Measurements from ENCODE around the gene FAM118A. TPM values are rescaled to one million over a fixed set of nuclear protein-coding genes. Genes with fewer than 3 reads are reported as not detected.

The FAM118A gene
- total RNA-seq, 1 donor from 2014 or later, result 49.6 TPM

GRCh38 chr22:45331486-45331885 lies 21.8 kb downstream of the FAM118A start:
- Histone ChIP-seq H3K9me3 (no peaks in the 10 kb centered on the region), H3K4me3 (no peak overlapping the region), H3K4me1 (peaks cover 17% of the 10 kb centered on the region), H3K36me3 (peaks cover 0 to 19% of the 10 kb centered on the region in 2 donors), H3K27me3 (no peaks in the 10 kb centered on the region), H3K27ac (no peak overlapping the region)
- TF ChIP-seq CTCF (IDR thresholded peaks at IDR 0.05) (no peak), POLR2AphosphoS5 (IDR thresholded peaks at IDR 0.05; ENCODE audit: insufficient read depth in 1 of 2, low read depth in 1 of 2) (no peak), POLR2A (IDR thresholded peaks at IDR 0.05) (no peak)
- intact Hi-C loops (cut with DNase I), result loop anchor here (10.0 kb wide), 1 partner anchor 233 kb away; no protein-coding TSS in a partner anchor
- no peak for DNase-seq (ENCODE audit: extremely low spot score in 2 of 2)

DNA sequence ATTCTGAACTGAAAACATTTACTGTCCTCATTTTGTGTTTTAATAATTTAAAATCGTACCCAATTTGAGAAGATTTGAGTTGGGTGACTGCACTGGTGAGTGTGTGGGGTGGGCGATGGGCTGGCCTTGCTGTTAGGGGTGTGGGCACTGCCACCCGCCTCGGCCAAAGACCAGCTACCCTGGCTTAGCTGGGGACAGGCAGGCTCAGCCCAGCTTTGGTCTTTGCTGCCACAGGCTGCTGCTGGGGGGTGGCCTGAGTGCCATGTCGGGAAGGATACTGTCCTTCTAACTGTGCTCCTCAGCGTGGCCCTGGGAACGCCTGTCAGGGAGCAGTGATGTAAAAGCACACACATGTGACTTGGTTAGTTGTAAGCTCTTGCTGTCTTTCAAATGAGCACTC lies 22.3 kb downstream of the FAM118A start:
- Histone ChIP-seq H3K4me1 (peaks cover 22% of the 10 kb centered on the region), H3K27me3 (no peaks in the 10 kb centered on the region), H3K9me3 (no peaks in the 10 kb centered on the region), H3K36me3 (peaks cover 0 to 19% of the 10 kb centered on the region in 2 donors), H3K4me3 (no peak overlapping the region), H3K27ac (no peak overlapping the region)
- TF ChIP-seq POLR2A (IDR thresholded peaks at IDR 0.05) (no peak), CTCF (IDR thresholded peaks at IDR 0.05) (no peak), POLR2AphosphoS5 (IDR thresholded peaks at IDR 0.05; ENCODE audit: insufficient read depth in 1 of 2, low read depth in 1 of 2) (no peak)
- intact Hi-C loops (cut with DNase I), result loop anchor here (10.0 kb wide), 1 partner anchor 233 kb away; no protein-coding TSS in a partner anchor
- DNase-seq (ENCODE audit: extremely low spot score in 2 of 2), result no peak

DNA sequence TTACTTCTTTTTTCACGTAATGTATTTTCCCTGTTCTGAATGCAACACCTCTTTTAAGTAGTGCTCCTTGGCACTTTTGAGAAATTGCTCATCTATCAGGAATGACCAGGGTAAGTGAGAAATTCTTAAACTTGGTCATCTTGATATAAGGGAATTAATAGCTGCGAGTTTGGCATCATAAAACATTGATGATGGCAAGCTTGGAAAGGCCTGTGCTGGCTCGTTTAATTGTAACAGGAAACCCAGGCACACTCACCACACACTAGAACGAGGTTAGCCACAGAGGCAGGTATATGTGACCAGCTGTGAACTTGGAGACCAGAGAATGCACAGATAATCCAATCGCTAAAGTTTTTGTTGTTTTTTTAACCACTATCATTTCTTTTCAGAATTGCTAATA lies 24.3 kb downstream of the FAM118A start:
- TF ChIP-seq POLR2AphosphoS5 (IDR thresholded peaks at IDR 0.05; ENCODE audit: insufficient read depth in 1 of 2, low read depth in 1 of 2), result no peak
- TF ChIP-seq CTCF (IDR thresholded peaks at IDR 0.05), result no peak
- no peak for TF ChIP-seq POLR2A (IDR thresholded peaks at IDR 0.05)
- Histone ChIP-seq H3K27me3 (no peaks in the 10 kb centered on the region), H3K9me3 (no peaks in the 10 kb centered on the region), H3K4me1 (peaks cover 29% of the 10 kb centered on the region), H3K36me3 (peaks cover 0 to 16% of the 10 kb centered on the region in 2 donors), H3K27ac (no peak overlapping the region), H3K4me3 (no peak overlapping the region)
- intact Hi-C loops (cut with DNase I), result loop anchor here (10.0 kb wide), 1 partner anchor 231 kb away; no protein-coding TSS in a partner anchor
- no peak for DNase-seq (ENCODE audit: extremely low spot score in 2 of 2)

DNA sequence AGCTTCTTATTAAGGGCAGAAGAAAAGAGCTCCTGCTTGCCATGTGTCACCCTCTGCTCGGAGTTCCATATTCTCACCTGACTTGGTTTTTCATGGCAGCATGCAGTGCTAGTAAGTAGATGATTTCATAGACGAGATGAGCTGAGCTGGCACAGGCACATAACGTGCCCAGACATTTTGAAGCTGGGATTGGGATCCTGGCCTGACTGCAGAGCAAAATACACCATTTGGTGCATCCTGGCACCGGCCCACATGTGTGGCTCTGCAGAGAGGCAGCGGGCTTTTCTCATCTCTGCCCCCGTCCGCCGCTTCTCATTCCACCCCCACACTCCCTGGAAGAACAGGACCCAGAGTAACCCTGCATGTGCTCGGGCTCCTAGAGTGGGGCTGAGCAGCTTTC lies 24.8 kb downstream of the FAM118A start:
- intact Hi-C loops (cut with DNase I), result loop anchor here (10.0 kb wide), 1 partner anchor 230 kb away; no protein-coding TSS in a partner anchor
- Histone ChIP-seq H3K27me3 (no peaks in the 10 kb centered on the region), H3K27ac (no peak overlapping the region), H3K4me3 (no peak overlapping the region), H3K36me3 (peaks cover 0 to 19% of the 10 kb centered on the region in 2 donors), H3K9me3 (no peaks in the 10 kb centered on the region), H3K4me1 (peaks cover 29% of the 10 kb centered on the region)
- no peak for TF ChIP-seq POLR2AphosphoS5 (IDR thresholded peaks at IDR 0.05; ENCODE audit: insufficient read depth in 1 of 2, low read depth in 1 of 2)
- no peak for TF ChIP-seq CTCF (IDR thresholded peaks at IDR 0.05)
- no peak for TF ChIP-seq POLR2A (IDR thresholded peaks at IDR 0.05)
- DNase-seq (ENCODE audit: extremely low spot score in 2 of 2), result no peak

DNA sequence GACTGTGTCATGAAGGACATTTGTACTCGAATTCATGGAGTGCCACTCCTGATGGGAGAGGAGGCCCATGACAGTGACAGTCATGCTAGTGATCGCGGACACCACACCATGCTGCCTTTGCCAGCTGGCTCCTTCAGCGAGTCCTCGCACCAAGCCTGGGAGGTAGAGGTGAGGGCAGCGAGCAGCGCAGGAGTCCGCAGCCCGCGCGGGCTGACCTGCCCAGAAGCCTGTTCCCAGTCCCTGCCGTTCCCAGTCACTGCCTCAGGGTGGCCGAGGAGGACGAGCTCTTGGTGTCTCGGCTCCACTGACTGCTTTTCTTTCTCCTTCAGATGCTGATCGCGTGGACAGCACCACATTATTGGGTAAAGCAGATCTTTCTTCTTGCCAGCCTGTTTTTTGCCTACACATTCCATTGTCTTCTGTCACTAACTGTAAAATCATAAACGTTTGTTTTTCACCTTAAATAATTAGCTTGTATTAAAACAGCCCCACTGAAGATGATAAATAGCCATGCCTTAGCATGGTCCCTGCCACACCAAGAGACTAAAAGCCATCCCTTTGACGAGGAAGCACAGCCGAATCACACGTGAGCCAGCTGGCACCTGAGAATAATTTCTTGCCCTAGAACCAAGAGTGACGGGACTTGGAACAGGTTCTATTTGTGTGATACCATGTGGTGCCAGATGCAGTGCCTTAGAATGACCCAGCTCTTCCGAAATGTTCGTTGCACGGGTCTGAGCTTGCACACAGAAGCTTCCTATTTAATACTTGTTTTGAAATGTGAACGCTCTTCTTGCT lies 25.5 kb downstream of the FAM118A start:
- H3K4me1 ChIP-seq, result peaks cover 29% of the 10 kb centered on the region
- no peak overlapping the region for H3K27ac ChIP-seq
- intact Hi-C loops (cut with DNase I), result loop anchor here (10.0 kb wide), 1 partner anchor 230 kb away; no protein-coding TSS in a partner anchor
- peaks cover 0 to 26% of the 10 kb centered on the region in 2 donors for H3K36me3 ChIP-seq
- no peak for DNase-seq (ENCODE audit: extremely low spot score in 2 of 2)
- no peaks in the 10 kb centered on the region for H3K27me3 ChIP-seq
- TF ChIP-seq CTCF (IDR thresholded peaks at IDR 0.05), result no peak
- no peak for TF ChIP-seq POLR2A (IDR thresholded peaks at IDR 0.05)
- no peak for TF ChIP-seq POLR2AphosphoS5 (IDR thresholded peaks at IDR 0.05; ENCODE audit: insufficient read depth in 1 of 2, low read depth in 1 of 2)
- H3K4me3 ChIP-seq, result no peak overlapping the region
- no peaks in the 10 kb centered on the region for H3K9me3 ChIP-seq
